HUDEP-2 (cell line): ENCODE results near the gene SH3RF3.

Experiments
- DNase-seq, 76 experiments: peaks; one replicate each; lab custom pipeline; 2025; ENCODE audit not compliant: unreplicated experiment in 76 of 76; lab: John Stamatoyannopoulos, UW

Gene SH3RF3

DNA sequence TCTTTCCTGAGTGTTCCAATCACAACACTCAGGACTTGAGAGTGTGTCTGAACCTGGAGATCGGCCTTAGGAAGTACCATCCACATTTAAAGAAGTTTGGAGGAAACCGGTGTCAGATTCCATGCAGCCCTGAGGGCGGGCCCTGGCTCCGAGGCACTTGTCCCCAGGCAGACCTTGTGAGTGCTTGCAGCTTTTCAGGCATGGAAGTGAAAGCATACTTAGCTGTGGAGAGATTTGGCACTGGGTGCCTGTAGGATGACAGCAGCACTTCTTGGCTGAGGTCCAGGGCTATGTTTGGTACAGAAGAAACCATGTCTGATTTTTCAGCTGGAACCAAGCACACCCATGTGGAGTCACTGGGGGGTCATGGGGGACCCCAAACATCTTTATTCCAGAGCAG is 253.9 kb downstream of the SH3RF3 start:
- DNase-seq, result peak in 1 of 76 experiments; percentile 12

DNA sequence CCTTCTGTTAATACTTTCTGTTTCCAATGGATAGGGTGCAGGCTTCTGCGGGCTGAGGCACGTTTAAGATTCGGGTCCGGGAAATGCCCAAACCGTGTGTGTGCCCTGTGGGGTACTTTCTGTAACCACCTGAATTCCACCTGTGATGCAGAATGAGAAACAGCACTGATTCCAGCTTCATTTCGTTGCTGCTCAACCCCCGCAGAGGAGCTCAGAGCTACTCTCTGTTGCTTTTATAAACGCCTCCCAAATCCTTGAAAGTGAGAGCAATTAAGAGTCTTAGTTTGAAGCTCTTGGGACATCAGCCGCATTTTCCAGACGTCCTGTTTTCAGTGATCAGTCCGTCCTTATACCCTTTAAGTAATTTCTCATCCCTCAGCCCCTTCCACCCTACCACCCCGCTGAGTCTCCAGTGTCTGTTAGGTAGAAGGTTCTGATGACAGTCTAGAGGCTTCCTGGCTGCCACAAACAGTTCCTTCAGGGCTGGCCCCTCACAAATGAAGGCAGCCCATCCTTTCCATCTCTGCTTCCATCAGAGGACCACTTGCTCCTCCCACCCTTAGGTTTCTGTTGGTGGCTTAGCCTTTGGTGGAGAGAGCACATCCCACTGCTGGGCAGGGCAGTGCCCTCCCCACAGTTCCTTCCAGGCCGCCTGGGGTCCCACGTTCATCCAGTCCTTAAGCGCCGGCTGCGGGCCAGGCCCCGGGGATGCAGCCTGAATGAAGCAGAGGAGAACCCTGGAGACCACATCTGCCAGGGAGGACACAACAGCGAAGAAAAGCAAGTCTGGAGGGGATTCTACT is 254.7 kb downstream of the SH3RF3 start:
- DNase-seq, result no peak

DNA sequence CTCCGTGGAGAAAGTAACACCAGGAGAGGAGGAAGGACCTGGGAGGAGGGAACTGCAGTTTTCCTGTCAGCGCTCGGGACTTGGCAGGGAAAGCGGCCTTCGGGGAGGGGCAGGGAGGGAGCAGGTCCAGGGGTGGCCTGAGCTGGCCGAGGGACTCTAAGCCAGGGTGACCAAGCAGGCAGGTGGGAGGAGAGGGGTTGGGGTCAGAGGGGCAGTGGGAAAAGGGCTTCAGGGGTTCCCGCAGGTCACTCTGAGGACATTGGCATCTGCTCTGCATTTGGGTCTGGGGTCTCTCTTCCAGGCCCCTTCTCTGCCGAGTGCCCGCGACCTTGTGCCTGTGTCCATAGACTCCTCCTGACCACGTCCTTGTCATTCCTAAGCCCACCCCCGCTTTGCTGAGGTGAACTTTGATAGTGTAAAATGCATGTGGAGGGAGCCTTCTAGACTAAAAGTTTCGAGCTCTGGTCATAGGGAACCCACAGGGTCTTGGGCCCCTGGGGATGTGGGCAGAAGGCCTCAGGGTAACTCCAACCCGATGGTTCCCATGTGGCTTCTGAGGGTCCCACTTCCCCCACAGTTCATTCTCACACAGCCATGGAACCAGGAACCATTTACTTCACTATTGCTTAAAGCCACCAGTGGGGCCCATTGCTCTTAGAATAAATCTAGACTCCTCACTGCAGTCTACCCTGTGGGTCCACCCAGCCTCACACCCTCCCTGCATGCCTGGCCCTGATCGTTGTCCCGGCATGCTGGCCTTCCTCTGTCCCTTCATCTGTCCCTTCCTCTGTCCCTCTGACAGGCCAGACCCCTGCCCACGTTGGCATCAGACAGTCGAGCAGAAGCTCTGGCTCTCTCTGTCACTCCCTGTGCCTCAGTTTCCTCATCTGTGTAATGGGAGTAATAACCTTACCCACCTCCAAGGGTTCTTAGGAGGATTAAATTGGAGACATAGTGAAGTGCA is 255.6 kb downstream of the SH3RF3 start:
- no peak for DNase-seq

DNA sequence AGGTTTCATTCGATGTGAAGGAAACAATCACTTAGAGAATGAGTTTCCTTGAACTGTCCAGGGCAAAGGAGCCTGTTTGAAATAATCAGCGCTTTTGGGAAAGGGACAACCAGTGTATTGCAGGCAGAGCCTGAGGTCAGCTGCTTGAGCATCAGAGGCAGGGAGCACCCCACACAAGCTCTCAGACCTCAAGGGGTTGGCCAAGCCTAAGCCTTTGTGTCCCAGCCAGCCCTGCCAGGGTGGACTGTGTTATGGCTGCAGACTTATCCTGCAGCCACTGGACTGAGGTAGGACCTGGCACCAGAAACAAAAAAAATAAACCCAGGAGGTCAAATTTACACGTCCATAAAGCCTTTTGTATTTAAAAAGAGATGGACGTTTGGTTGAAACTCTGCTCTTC is 256.5 kb downstream of the SH3RF3 start:
- DNase-seq, result no peak

DNA sequence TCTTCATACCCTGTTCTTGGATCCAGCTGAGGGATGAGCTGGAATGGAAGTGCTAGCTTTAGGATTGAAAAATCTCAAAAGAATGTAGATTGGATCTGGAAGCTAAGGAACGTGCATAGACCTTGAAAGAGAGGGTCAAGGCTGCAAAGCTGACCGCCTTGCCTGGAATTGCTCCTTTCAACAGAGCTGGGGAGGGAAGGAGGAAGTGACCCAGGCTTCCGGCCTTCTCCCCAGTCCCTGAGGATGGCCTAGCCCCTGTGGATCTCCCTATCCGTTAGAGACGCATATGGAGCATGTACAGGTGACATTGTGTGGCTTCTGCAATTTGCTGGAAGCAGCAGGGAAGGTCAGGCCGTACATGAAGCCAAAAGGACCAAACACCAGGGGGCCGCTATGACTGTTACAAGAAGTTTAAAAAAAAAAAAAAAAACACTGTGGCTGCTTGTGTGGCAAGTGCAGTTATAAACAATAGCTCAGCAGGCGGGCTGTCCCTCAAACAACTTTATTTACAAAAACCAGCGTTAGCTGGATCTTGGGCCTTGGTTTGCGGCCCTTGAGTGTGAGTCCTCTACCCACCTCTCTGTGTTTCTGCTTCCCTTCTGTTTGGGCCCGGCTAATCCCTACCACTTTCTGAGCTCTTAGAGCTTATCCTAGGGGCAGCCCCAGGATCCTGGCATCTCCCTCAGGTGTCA is 257.1 kb downstream of the SH3RF3 start:
- no peak for DNase-seq

DNA sequence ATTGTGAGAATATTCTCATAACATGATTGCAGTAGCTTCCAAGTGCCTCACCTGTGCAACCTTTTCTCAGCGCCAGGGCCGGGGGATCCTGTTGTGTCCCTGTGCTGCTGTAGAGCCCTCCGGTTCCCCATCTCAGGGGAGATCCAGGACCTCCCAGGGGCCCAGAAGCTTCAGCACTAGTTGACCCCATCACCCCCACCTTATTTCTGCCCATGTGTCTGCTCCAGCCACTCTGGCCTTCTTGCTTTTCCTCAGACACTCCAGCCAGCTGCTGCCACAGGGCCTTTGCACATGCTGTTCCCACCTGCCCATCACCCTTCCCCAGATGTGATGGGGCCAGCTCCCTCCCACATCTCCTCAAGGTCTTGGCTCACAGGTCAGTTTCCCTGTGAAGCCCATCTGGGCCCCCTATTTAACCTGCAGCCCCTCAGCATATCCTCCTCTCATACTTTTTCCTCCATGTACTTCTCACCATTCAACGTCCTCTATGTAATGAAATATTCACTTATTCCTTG is 258.3 kb downstream of the SH3RF3 start:
- no peak for DNase-seq

DNA sequence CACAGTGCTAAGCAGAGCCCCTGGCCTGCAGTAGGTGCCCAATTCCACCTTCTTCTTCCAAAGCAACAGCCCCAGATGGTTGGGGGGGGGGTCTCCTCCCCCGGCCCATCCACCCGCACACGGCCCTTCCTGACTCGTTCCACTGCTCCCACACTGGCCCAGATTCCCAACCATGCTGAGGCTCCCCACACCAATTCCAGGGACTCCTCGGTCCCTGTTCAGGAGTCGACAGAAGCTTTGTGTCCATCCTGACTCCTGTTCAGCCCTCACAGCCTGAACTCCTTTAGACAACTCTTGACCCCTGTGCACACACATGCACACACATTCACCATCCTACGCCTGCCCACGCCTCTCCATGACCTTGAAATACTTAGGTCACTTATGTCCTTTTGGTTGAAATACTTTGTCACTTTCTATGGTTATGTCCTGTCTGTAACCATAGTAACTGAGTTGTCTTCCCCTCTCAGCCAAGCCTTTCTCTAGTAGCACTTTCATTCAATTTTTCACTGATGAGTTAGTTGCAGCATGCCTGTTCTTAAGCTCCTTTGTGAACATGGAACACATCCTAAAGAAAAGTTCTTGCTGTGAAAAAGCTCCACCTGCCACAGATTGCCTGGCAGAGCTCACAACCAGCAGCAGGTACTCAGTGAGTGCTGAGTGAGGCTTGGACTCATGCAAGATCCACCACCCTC is 258.9 kb downstream of the SH3RF3 start:
- DNase-seq, result no peak

DNA sequence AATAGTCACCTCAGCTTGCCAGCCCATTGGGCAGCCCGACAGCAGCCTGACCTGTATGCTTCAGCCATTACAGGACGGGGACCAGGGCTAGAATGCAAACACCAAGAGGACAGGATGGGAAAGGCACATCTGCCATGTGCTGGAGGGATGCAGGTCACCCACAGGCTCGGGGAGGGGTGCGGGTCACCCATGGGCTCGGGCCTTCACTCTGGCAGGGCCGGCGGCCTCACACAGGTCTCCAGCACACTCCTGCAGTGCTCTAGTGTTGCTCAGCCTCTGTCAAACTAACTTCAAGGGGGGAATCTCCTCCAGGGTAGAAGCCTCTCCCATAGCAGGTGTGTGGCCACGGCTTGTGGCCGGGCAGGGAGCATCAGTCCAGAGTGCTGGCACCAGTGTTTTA is 262.2 kb downstream of the SH3RF3 start:
- no peak for DNase-seq

DNA sequence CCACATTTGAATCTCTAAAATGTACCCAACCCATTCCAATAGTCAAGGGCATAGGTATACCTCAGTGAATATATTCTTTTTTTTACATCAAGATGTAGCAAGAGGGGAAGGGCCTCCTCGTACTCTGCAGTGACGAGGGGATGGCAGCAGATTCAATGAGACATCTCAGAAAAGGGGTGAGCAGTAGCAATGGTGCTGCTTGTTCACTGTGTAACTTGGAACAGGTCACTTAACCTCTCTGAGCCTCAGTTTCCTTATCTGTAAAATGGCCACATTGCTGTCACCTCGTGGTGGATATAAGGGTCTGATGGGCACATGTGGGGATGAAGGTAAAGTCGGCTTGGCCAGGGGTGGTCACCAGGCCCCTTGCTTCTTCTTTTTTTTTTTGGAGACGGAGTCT is 263.1 kb downstream of the SH3RF3 start:
- no peak for DNase-seq

DNA sequence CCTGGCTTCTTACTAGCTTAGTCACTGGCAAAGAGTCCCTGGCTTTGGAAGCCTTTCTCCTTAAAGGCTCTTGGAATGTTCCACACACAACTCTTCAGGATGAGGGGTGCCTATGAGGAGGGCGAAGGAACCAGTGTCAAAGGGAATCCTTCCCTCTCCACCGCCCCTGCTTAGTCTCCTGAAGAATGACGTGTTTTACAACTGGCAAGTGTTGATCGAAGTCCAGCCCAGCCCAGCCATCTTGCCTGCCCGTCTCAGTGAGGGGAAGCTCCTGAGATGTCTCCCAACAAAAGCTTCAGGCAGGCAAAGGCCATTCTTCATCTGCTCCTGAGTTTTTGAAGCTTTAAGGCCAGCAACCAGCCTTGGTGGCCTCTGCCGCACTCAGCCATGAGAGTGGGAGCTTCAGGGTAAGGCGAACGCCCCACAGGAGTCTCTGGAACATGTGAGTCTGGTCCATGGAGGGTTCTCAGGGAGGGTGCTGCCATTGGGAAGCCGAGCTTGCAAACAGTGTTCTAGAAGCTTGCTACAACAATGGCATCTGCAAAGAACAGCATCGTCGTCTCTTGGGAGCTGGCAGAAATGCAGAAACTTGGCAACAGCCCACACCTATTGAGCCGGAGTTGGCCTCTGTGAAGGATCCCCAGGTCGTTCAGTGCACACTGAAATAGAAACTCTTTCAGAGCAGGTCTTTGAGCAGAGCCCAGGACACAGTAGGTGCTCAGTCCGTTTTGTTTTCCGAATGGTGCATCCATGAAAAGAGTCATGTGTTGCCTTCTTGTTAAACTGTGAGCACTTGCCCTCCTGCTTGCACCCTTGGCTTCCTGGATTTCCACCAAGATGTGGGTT is 264.0 kb downstream of the SH3RF3 start:
- no peak for DNase-seq

DNA sequence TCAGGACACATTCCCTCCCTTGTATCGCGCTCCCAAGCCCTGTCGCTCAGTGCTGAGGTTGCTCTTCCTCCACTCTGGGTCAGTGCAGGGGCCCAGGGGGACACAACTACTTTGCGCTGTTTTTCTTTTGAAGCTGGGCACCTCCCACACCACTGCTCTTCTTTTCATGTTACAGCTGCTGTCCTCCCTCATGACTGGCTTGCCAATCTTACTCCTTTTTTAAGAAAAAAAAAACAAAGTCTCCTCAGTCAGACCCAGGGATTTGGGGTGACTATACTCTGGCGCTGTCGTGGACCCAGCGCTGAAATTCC is 264.6 kb downstream of the SH3RF3 start:
- DNase-seq, result no peak

DNA sequence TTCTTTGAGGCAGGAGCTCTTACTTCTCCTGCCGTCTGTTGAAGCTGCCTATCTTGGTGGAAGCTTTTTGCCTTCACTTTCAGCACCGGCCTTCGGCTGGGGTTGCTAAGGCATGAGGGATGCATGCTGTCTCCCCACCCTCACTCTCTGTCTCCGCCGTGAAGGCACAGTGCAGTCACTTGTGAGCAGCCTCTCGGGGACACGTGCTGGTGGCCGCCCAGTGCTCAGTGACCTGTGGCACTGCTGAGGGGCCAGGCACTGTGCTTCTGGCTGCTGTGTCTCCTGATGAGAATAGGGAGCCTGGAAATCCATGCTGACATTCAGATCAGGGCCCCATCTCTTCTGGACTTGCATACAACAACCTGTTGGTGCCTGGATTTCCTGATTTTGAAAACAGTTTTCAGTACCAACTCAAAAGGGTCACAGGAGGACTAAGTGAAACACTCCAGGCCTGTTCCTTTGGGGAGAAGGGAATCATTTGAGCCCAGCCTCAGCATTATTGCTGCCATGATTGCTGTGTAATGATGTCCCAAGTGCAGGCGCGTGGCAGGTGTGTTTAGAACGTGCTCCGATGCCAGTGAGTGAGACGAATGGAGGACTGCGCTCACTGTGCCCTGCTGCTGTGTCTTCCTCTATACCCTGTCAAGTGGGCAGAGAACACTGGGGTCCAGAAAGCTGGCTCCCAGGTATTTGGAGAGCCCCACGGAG is 266.6 kb downstream of the SH3RF3 start:
- DNase-seq, result no peak

DNA sequence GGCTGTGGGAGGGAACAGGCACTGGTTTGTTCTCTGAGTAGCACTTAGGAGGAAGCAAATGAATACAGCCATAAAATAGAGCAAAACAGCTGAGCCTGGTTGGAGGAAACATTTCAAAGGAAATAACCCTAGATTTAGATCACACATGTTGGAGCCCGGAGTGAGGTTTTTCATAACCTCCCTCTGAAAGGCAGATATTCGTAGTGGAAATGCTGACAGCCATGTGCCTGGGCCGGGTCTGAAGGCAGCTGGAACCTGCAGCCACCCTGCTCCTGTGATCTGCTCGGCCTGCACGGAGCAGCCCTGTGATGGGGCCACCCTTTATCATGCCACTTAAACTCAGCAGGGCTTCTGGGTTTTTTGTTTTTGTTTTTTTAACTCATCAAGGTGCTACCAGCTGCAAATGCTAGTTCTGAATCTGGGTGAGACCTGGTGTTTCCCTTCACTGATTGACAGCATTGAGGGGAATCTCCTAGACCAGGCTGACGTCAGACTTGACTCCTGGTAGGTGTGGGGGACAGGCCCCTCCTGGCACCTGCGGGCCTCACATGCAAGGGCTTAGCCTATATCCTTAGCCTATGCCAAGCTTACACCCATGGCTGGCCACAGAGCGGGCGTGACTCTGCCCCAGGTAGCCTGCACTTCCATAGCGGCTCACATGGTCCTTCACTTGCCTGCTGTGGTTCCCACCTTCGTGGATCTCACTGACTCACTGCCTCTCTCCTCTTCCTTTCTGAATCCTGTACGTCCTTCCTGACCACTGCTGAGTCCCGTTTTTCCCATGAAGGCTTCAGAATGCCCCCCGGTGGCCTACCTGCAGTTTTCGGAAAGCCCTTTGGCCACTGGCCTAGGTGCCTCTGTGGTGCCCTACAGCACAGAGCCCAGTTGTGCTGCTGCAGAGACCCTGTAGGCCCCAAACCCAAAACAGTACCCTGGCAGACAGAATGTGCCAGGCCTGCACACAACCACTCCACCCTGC is 267.5 kb downstream of the SH3RF3 start:
- DNase-seq, result no peak

DNA sequence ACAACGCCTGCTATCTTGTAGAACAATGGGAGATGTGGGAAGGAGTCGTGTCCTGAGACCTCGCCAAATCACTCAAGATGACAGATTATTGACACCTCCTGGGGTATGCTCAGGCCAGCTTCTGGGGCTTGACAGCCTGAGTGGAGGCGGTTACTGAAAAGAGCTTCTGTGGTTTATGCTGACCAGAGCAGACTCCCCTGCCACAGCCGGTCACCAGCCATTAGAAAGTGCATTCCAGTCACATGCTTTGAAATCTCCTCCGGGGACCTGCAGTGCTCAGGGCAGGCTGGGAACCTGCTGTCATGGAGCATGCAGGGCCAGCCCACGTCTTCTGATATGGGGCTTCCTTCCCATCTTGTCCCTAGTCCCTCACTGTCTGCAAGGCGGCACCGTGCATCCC is 268.9 kb downstream of the SH3RF3 start:
- no peak for DNase-seq

DNA sequence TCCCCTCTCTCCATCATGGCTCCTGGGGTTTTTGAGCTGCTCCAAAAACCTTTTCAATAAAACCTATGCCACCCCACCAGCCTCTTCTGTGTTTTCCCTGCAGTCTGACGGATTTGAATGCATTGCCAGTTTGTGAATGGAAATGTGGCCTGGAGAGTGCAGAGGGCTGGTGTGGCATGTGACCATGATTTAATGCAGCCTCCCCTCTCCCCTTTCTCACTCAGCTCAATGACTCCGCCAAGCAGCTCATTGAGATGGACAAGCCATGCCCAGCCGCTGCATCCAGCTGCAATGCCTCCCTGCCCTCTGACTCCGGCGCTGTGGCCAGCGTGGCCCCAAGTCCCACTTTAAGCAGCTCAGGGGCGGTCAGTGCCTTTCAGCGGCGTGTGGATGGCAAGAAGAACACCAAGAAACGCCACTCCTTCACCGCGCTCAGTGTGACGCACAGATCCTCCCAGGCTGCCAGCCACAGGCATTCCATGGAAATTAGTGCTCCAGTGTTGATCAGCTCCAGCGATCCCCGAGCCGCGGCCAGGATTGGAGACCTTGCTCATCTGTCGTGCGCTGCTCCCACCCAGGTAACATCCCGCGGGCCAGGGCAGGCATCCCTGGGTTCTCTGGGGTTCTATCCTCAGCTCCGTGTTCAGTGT is 269.5 kb downstream of the SH3RF3 start:
- DNase-seq, result no peak

DNA sequence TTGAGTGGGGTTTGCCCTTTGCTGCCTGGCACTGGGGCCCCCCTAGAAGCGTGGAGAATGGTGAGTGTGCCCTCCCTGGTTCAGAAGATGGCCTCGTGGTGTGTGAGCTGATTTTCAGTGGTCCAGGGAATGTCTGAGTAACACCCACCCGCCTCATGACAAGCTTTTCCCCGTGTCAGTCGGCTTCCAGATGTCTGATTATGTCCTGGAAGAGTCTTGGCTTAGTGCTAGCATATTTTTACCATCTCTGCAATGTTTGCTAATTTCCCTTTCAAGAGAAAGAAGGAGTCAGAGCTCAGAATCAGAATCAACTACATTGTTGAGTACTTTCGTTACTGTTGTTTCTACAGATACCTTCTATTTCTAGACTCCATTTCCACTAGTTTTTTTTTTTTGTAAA is 270.1 kb downstream of the SH3RF3 start:
- no peak for DNase-seq

DNA sequence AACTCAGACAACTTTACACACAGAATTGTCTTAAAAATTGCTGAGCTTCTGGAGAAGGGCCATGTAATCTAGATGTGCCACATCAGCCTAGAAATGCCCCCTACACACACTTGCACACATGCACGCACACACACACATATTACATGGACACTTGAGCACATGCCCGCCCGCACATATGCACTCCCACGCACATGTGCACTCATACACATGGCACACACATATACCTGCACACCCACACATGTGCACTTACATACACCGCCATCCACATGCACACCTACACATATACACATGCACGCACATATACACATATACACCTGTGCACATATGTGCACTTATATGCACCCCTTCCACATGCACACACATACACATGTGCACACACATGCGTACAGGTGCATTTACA is 271.1 kb downstream of the SH3RF3 start:
- DNase-seq, result no peak
